Hematopoietic multipotent progenitor cell (in vitro differentiated cells): ENCODE measurements around the gene CFDP1. TPM values are rescaled to one million over a fixed set of nuclear protein-coding genes. Genes with fewer than 3 reads are reported as not detected.
"Not testable (repeated sequence)": the region's sequence is repeated elsewhere in the genome, so short reads cannot be mapped to it uniquely, and the experiment has no call there.

ENCODE experiments used
- DNase-seq, 3 donors: peaks; one replicate each; pipeline ENCODE4 v3.0.0-alpha.2; 2011 to 2015; ENCODE audit warnings: low read depth in 2 of 3, low spot score in 2 of 3
- total RNA-seq: library from RNA; depleted of rRNA; stranded (reverse); fragments of >200 nt; gene quantifications from one replicate; pipeline ENCODE4 v1.2.3, GENCODE V29; 2012

Gene CFDP1
- total RNA-seq, 1 donor: 10.8 TPM

GRCh38 chr16:75304521-75305363, 128.6 kb downstream of the CFDP1 start:
- DNase-seq: no peak

DNA sequence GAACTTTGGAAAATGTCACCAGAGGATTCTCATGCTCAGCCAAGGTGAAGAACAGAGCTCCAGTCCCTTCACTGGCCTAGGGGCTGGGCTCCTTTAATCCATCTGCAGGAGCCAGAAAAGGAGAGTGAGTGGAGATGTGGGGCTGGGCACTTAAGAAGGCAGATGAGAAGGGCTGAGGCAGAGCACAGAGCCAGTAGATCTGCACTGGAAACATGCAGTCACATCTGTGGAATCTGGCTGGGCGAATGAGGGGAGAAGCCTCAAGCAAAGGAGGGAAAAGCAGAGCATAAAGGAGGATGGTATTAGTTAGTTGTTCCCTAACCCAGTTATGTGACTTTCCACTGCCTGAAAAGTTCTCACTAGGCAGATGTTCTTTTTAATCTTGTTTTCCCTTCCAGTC, 131.5 kb downstream of the CFDP1 start:
- no peak for DNase-seq

GRCh38 chr16:75298267-75298666, 135.0 kb downstream of the CFDP1 start:
- no peak for DNase-seq

DNA sequence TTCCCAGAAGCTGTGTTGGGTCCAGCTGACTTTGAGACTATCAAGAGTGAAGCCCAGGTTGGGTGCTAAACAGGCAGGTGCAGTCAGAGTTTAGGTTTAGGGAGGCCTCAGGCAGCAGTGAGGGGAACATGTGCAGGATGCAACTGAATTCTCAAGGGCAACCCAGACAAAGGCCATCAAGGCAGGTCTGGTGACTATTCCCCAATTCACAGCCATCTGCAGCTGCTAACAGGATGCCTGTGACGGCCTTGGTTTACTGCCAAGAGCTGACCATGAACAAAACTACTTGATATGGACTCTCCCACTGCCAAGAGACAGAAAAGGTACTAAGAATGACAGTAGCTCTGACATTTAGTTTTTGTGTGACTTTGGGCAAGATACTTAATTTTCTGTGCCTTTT, 136.7 kb downstream of the CFDP1 start:
- DNase-seq: no peak

DNA sequence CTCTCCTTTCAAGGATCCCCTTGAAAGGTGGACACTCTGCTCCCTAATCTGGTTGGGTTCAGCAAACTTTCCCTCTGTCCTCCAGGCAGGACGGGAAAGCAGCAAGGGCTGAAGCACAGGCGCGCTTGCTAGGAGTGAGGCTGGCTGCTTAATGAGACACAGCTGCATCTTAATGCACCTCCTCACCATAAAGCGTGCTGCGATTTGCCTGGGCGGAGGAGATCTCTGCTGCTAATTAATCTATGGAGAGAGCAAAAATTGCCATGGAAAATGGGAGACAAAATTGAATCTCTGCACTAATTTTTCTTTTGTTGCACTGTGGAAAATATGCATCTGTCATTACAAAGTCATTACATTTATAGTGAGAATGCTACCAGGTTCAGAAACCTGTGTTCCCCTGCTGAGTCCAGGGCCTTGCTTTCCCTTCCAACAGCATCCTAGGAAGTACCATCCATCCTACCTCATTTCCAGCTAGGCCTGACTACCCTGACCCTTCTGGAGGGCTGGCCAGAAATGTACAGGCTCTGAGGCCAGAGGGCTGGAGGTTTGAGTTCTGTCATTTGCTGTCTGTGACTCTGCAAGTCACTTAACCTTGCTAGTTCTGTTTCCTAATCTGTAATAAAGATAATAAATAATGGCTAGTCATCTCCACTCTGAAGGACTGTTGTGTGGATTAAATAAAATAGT, 138.4 kb downstream of the CFDP1 start:
- no peak for DNase-seq

DNA sequence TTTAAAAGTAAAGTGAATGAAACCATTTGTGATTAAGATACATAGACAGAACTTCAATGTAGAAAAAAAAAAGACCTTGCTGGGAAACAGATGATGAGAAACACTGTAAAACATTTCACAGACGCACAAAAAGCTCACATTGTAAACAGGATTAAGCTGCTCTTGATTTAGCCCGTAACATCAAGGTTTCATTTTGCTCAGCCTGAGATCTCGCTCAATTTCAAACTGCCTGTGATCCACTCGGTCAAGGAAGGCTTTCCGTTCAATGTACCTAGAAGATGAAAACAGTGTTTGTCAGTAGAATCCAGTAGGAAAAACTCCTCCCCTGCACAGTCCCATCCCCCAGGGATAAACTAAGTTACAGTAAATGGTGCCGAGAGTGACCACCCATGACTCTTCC, 139.5 kb downstream of the CFDP1 start:
- DNase-seq: no peak

GRCh38 chr16:75293173-75293572, 140.1 kb downstream of the CFDP1 start:
- DNase-seq: no peak

- DNase-seq: no peak
Measured at GRCh38 chr16:75292691-75293090, 140.6 kb downstream of the CFDP1 start.

DNA sequence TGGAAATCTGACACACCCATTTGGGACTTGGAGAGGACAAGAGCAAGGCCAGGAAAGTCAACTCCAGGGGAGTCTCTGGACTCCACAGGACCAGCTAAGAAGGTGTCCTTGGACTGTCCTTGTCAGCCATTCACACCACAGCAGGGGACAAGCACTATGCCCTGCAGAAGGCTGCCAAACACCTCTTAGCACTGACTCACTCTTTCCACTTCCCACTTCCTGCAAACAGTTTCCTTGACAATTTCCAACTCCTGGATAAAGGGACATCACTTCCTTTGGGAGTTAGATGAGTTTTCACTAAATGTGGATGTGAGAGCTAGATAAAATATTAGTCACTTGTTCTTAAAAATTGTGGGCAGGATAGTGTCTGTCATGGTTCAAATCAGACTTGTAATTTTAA, 144.1 kb downstream of the CFDP1 start:
- DNase-seq: no peak

- DNase-seq: no peak
Measured at GRCh38 chr16:75288596-75289120, 144.6 kb downstream of the CFDP1 start.

GRCh38 chr16:75288181-75288580, 145.1 kb downstream of the CFDP1 start:
- DNase-seq: no peak

GRCh38 chr16:75287708-75288107, 145.6 kb downstream of the CFDP1 start:
- DNase-seq: no peak

- DNase-seq: no peak
Measured at GRCh38 chr16:75286389-75286788, 146.9 kb downstream of the CFDP1 start.

GRCh38 chr16:75282466-75283281, 150.6 kb downstream of the CFDP1 start:
- DNase-seq: no peak

GRCh38 chr16:75281826-75282225, 151.5 kb downstream of the CFDP1 start:
- DNase-seq: no peak

DNA sequence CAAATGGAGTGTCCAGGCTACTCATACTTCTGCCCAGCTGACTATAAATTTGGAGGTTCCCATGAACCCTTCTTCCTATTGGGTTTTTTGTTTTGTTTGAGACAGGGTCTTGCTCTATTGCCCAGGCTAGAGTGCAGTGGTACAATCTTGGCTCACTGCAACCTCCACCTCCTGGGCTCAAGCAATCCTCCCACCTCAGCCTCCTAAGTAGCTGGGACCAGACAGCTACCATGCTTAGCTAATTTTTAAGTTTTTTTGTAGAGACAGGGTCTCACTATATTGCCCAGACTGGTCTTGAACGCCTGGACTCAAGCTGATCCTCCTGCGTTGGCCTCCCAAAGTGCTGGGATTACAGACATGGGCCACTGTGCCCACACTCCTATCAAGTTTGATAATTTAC, 152.3 kb downstream of the CFDP1 start:
- not testable (repeated sequence) for DNase-seq

- DNase-seq: no peak
Measured at GRCh38 chr16:75280331-75280804, 152.9 kb downstream of the CFDP1 start.

DNA sequence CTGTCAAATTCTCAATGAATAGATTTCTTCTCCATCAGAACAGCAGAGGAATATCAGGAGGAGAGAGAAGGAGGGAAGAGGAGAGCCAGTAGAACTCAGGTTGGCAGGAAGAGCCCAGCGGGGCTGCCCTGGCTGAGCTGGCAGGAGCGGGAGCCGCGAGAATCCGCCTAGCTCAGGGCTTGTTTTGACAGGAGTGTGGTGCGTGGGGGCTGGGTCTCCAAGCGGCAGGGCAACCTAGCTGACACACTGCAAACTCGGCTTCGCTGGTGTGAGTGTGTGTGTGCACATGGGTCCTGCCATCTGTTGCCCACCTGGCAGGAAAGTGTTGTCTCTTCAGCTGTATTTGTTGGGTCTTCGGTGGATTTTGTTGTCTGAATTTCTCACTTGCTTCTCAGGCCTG, 154.0 kb downstream of the CFDP1 start:
- DNase-seq: no peak

DNA sequence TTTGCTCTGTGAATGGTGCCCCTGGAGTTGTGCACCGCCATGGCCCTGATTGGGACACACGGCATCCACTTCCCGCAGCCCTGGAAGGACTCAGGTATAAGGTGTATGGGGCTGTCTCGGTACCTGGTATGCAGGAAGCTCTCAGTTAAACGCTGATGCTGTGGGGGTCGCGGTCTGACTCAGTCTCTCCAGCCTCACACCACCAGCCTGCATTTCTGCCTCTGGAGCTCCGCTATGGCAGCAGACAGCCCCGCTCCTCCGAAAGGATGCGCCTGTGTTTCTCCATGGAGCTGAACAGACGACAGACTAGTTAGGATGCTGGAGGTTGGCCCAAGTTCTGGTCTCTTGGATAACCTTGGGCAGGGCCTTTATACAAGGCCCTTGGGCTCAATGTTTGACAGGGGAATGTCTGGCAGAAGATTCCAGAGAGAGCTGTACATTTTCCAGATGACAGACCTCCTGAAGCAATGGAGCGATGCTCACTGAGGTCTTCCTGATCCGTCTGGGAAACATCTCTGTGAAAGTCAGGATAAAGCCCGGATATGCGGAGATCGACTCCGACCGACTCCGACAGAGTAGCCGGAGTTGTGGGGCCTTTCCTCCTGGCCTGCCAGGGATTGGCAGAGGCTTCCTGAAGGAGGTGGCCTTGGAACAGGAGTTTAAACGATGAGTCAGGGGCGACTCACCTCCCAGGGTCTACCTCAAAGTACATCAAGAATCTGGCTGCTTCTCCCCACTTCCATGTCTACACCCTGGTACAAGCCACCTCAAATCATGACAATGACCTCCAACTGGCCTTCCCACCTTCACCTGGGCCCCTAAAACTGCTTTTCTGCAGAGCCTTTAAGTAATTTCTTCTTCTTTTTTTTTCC, 160.0 kb downstream of the CFDP1 start:
- no peak for DNase-seq

GRCh38 chr16:75272629-75273028, 160.7 kb downstream of the CFDP1 start:
- DNase-seq: not testable (repeated sequence)
